ENCODE results near the gene NUDCD2. TPM values are rescaled to one million over a fixed set of nuclear protein-coding genes. Genes with fewer than 3 reads are reported as not detected.

Gene NUDCD2
- total and polyA plus RNA-seq, 9 of the 15 experiments (the other 6 are each of a cell fraction or from before 2014, with no cell fraction given) = 14.6 to 76.9 (median 32.5) TPM

- TF ChIP-seq HDGF (IDR thresholded peaks at IDR 0.05) = no peak
- TF ChIP-seq CTBP1 (IDR thresholded peaks at IDR 0.05; ENCODE audit: borderline replicate concordance) = peak; percentile 50
- no peak for TF ChIP-seq RERE (CRISPR knock-in tag; IDR thresholded peaks at IDR 0.05; ENCODE audit: borderline replicate concordance)
- TF ChIP-seq NRF1 (conservative IDR thresholded peaks at IDR 0.05 in 1 of 2, IDR thresholded peaks at IDR 0.05 in 1 of 2) = 0 out of 4 replicates have a peak, but pooled peaks of 1 of the 2 experiments have one; percentile 9
- TF ChIP-seq PCBP2 (IDR thresholded peaks at IDR 0.05; ENCODE audit: low read depth, low read length, poor library complexity, severe bottlenecking) = no peak
- TF ChIP-seq BRD9 (IDR thresholded peaks at IDR 0.05; ENCODE audit: low read depth, partially characterized antibody) = no peak
- TF ChIP-seq CEBPB (tag; IDR thresholded peaks at IDR 0.05) = no peak
- no peak for TF ChIP-seq GTF3C2 (IDR thresholded peaks at IDR 0.05; ENCODE audit: borderline replicate concordance, extremely low read depth, insufficient read length)
- TF ChIP-seq, protein P1, sequence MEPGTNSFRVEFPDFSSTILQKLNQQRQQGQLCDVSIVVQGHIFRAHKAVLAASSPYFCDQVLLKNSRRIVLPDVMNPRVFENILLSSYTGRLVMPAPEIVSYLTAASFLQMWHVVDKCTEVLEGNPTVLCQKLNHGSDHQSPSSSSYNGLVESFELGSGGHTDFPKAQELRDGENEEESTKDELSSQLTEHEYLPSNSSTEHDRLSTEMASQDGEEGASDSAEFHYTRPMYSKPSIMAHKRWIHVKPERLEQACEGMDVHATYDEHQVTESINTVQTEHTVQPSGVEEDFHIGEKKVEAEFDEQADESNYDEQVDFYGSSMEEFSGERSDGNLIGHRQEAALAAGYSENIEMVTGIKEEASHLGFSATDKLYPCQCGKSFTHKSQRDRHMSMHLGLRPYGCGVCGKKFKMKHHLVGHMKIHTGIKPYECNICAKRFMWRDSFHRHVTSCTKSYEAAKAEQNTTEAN (CRISPR knock-in tag; IDR thresholded peaks at IDR 0.05) = no peak
- TF ChIP-seq ETS2 (tag; IDR thresholded peaks at IDR 0.05; ENCODE audit: borderline replicate concordance, poor library complexity, severe bottlenecking) = no peak
- TF ChIP-seq MAZ (CRISPR knock-in tag; conservative IDR thresholded peaks at IDR 0.05 in 1 of 2, IDR thresholded peaks at IDR 0.05 in 1 of 2) = peak in 1 of 2 experiments; percentile 45; a peak in 1 of 4 replicates
- peak; percentile 74 for TF ChIP-seq CBFA2T3 (IDR thresholded peaks at IDR 0.05)
- TF ChIP-seq ARID3B (CRISPR knock-in tag; IDR thresholded peaks at IDR 0.05; ENCODE audit: borderline replicate concordance) = no peak
- no peak for TF ChIP-seq ZNF354B (CRISPR knock-in tag; IDR thresholded peaks at IDR 0.05)
- no peak; the same call in 1 of the 2 replicates for TF ChIP-seq HMBOX1 (IDR thresholded peaks at IDR 0.05)
These were observed 25.5 kb downstream of the NUDCD2 start (continued) for GRCh38 chr5:163434401-163434866.

Measured in K562 (cell line).